Rectal smooth muscle tissue (tissue), 1 donor: ENCODE data around the gene GGT5.
A peak's percentile ranks its signal among the peaks of the same experiment; 100 is the strongest.
"Not testable (repeated sequence)": the region's sequence is repeated elsewhere in the genome, so short reads cannot be mapped to it uniquely, and the experiment has no call there.

Experiments used
- H3K27ac ChIP-seq: one replicate; pipeline ENCODE4 v1.7.0; 2013; ENCODE audit warnings: low read depth, low read length, inconsistent platforms
- H3K27me3 ChIP-seq: one replicate; pipeline ENCODE4 v1.7.0; 2013; ENCODE audit warnings: low read length; ENCODE audit not compliant: control insufficient read depth, insufficient read depth
- H3K36me3 ChIP-seq: one replicate; pipeline ENCODE4 v1.7.0; 2013; ENCODE audit warnings: low read length; ENCODE audit not compliant: control insufficient read depth, insufficient read depth
- H3K4me1 ChIP-seq: one replicate; pipeline ENCODE4 v1.7.0; 2013; ENCODE audit warnings: low read length; ENCODE audit not compliant: control insufficient read depth, insufficient read depth
- H3K4me3 ChIP-seq: one replicate; pipeline ENCODE4 v1.7.0; 2013; ENCODE audit warnings: low read length
- H3K9ac ChIP-seq: one replicate; pipeline ENCODE4 v1.7.0; 2013; ENCODE audit warnings: low read length

Gene GGT5

DNA sequence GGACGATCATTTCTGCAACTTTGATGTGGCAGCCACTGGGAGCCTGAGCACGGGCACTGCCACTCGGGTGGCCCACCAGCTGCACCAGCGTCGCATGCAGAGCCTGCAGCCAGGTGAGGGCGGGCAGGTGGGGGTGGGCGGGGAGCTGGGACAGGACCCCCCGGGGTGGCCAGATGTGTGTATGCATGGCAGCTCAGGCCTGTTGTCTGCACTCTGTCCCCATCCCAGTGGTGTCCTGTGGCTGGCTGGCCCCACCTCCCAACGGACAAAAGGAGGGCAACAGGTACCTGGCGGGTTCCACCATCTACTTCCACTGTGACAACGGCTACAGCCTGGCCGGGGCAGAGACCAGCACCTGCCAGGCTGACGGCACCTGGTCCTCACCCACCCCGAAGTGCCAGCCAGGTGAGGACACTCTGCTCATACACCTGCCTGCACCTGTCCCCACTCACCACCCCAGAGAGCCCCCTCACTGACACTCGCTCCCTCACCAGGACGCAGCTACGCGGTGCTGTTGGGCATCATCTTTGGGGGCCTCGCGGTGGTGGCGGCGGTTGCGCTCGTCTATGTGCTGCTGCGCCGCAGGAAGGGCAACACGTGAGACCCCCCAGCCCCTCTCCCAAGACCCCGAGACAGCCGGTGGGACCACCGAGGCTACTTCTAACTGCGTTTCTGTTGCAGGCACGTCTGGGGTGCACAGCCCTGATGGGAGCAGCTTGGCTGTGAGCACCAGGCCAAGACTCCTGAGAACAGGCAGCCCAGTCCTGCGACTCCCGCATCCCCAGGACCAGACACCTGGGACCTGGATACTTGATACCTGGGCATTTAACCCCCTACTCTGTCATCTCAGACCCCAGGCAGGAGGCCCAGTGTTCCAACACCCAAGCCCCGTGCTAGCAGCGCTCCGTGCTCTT is 56.9 kb downstream of the GGT5 start:
- Histone ChIP-seq H3K9ac (no peak overlapping the region), H3K36me3 (no peaks in the 10 kb centered on the region), H3K27me3 (no peaks in the 10 kb centered on the region), H3K4me1 (peaks cover 4% of the 10 kb centered on the region), H3K4me3 (no peak overlapping the region), H3K27ac (no peak overlapping the region)

DNA sequence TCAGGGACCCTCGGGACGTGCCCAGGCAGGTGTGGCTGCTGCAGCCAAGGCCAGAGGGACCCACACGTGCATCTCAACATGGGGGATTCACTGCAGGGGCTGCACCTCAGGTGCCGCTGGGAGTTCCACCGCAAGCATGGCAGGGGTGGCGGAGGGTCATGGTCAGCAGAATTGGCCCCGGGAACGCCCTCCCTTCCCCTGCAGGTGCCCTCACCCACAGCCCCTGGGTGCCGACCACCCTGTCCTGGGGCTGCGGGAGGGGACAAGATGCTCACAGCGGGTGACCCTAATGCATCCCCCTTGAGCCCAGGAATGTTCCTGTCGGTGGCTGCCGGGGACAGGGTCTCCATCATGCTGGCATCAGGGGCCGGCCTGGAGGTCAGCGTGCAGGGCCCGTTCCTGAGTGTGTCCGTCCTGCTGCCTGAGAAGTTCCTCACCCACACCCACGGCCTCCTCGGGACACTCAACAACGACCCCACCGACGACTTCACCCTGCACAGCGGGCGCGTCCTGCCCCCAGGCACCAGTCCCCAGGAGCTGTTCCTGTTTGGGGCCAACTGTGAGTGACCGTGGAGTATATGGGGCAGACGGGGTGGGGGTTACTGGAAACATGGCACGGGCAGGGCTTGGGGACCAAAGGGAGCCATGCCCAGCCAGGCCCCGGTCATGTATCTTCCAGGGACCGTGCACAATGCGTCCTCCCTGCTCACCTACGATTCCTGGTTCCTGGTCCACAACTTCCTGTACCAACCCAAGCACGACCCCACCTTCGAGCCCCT is 57.8 kb downstream of the GGT5 start:
- H3K4me1 ChIP-seq, result peaks cover 4% of the 10 kb centered on the region
- no peaks in the 10 kb centered on the region for H3K27me3 ChIP-seq
- no peak overlapping the region for H3K27ac ChIP-seq
- H3K4me3 ChIP-seq, result no peak overlapping the region
- no peak overlapping the region for H3K9ac ChIP-seq
- no peaks in the 10 kb centered on the region for H3K36me3 ChIP-seq

DNA sequence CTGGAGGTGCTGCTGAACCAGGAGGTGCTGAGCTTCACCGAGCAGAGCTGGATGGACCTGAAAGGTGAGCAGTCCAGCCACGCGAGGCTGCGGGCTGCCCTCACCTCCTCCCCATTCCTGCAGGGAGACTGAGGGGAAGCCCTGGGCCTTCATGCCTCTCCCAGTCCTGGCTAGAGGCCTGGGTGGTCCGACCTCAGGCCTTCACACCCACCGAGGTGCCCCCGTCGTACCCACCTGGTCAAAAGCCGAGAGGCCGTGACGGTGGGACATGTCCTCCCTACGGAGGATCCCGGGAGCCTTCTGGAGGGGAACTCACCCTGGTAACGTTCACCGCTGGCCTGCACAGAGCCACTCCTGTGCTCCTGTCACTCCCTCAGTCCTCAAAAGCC is 58.5 kb downstream of the GGT5 start:
- Histone ChIP-seq H3K27me3 (no peaks in the 10 kb centered on the region), H3K4me1 (peaks cover 7% of the 10 kb centered on the region), H3K4me3 (no peak overlapping the region), H3K27ac (no peak overlapping the region), H3K36me3 (no peaks in the 10 kb centered on the region), H3K9ac (no peak overlapping the region)

- no peak overlapping the region for H3K4me3 ChIP-seq
Observed at GRCh38 chr22:24185501-24186351, 59.2 kb downstream of the GGT5 start.

DNA sequence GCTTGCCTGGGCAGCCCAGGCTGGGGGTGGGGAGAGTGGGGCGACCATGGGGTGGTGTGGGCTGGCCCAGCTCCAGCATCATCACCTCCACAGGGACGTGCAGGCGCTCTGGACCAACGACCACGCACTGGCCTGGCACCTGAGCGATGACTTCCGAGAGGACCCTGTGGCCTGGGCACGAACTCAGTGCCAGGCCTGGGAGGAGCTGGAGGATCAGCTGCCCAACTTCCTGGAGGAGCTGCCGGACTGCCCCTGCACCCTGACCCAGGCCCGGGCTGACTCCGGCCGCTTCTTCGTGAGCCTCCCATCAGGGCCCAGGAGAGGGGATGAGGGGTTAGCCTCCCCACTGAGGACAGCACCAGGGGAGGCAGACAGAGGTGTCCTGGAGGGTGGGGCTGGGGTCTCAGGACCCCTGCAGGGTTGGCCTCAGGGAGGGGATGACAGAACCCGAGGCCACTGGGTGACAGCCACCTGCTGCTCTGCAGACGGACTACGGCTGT is 59.8 kb downstream of the GGT5 start:
- Histone ChIP-seq H3K4me3 (no peak overlapping the region), H3K27me3 (no peaks in the 10 kb centered on the region), H3K9ac (no peak overlapping the region), H3K36me3 (no peaks in the 10 kb centered on the region), H3K27ac (no peak overlapping the region), H3K4me1 (peaks cover 7% of the 10 kb centered on the region)

More at GRCh38 chr22:24185501-24186351, 59.2 kb downstream of the GGT5 start:
- no peaks in the 10 kb centered on the region for H3K36me3 ChIP-seq
- no peak overlapping the region for H3K9ac ChIP-seq
- no peak overlapping the region for H3K27ac ChIP-seq
- H3K4me1 ChIP-seq, result peaks cover 7% of the 10 kb centered on the region
- no peaks in the 10 kb centered on the region for H3K27me3 ChIP-seq

- H3K36me3 ChIP-seq, result no peaks in the 10 kb centered on the region
- no peak overlapping the region for H3K27ac ChIP-seq
- H3K4me1 ChIP-seq, result peaks cover 3% of the 10 kb centered on the region
- no peaks in the 10 kb centered on the region for H3K27me3 ChIP-seq
- H3K9ac ChIP-seq, result no peak overlapping the region
- no peak overlapping the region for H3K4me3 ChIP-seq
Observed at GRCh38 chr22:24184057-24184798, 60.7 kb downstream of the GGT5 start.

DNA sequence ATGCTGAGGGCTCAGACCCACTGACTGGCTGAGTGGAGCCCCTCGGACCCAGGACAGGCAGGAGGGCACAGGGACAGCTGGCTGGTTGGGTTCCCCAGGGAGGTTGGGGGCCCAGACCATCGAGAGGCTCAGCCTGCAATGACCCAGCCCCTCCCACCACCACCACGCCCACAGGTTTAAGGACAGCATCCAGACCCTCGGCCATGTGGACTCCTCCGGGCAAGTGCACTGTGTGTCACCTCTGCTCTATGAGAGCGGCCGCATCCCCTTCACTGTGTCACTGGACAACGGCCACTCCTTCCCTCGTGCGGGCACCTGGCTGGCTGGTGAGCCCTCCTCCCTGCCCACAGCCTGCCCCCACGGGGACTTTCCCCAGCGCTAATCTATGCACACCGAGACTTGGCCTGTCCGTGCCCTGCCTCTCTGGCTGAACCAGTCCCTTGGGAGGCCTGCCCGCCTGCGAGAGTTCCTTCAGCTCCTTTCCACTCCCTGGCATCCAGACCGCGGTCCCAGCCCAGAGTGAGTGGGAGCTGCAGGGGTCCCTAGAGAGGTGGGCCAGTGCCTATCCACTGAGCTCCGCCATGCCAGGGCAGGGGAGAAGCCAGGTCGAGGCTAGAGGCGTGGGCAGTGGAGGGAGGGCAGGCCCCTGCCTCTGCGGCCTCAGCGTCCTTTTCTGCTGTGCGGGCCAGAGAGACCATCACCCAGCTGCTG is 61.4 kb downstream of the GGT5 start:
- no peaks in the 10 kb centered on the region for H3K27me3 ChIP-seq
- H3K4me1 ChIP-seq, result peaks cover 3% of the 10 kb centered on the region
- no peak overlapping the region for H3K4me3 ChIP-seq
- no peak overlapping the region for H3K9ac ChIP-seq
- peaks cover 3% of the 10 kb centered on the region for H3K36me3 ChIP-seq
- H3K27ac ChIP-seq, result no peak overlapping the region

DNA sequence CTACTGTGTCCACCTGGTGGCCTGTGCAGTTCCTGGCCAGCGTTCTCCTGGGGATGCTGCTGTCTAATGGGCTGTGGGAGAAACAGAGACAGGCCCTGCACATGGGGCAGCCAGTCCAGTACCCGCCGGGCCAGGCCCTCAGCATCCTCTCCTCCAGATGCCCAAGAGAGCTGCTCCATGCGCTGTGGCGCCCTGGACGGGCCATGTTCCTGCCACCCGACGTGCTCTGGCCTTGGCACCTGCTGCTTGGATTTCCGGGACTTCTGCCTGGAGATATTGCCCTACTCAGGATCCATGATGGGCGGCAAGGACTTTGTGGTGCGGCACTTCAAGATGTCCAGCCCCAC is 62.0 kb downstream of the GGT5 start:
- not testable (repeated sequence) for H3K4me1 ChIP-seq, H3K27me3 ChIP-seq, H3K9ac ChIP-seq, H3K36me3 ChIP-seq, H3K4me3 ChIP-seq, H3K27ac ChIP-seq

DNA sequence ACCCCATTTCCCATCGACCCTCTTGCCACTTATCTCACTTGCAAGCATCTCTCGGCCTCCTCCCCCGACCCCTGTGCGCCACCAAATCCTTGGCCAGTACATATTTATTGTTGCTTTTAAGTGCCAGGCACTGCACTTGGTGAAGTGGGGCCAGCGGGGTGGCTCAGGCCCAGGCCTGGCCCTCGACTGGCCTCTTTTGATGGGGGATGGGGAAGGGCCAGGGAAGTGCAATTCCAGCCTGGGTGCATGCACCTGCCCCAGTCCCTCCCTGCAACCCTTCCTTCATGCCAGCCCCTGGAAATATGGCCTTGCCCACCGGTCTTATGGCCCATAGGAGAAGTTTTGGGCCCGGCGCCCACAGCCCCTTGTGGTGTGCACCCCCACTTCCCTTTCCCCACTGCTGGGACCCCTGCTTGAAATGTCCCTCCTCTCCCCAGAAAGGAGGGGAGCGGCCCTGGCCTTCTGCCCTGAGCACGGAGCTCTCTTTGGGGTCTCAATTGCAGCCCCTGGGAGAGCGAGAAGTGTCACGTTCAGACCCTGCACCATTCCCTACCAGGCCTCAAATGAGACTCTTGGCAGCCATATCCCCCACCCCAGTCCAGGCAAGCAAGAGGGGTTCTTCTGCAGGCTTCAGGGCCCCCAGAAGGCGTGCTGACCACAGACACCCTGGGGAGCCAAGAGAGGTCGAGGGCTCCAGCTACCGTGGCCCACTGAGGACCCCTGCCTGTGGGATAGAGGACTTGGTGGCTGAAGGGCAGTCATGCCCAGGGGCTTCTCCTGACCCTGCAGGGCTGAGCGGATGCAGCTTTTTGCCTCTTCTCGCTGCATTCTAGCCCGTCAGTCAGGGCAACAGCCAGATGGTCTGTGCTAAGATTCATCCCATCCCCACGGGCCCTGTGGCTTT is 62.6 kb downstream of the GGT5 start:
- Histone ChIP-seq H3K27ac (no peak overlapping the region), H3K4me1 (peaks cover 6% of the 10 kb centered on the region), H3K27me3 (no peaks in the 10 kb centered on the region), H3K9ac (no peak overlapping the region), H3K36me3 (peaks cover 3% of the 10 kb centered on the region), H3K4me3 (no peak overlapping the region)

DNA sequence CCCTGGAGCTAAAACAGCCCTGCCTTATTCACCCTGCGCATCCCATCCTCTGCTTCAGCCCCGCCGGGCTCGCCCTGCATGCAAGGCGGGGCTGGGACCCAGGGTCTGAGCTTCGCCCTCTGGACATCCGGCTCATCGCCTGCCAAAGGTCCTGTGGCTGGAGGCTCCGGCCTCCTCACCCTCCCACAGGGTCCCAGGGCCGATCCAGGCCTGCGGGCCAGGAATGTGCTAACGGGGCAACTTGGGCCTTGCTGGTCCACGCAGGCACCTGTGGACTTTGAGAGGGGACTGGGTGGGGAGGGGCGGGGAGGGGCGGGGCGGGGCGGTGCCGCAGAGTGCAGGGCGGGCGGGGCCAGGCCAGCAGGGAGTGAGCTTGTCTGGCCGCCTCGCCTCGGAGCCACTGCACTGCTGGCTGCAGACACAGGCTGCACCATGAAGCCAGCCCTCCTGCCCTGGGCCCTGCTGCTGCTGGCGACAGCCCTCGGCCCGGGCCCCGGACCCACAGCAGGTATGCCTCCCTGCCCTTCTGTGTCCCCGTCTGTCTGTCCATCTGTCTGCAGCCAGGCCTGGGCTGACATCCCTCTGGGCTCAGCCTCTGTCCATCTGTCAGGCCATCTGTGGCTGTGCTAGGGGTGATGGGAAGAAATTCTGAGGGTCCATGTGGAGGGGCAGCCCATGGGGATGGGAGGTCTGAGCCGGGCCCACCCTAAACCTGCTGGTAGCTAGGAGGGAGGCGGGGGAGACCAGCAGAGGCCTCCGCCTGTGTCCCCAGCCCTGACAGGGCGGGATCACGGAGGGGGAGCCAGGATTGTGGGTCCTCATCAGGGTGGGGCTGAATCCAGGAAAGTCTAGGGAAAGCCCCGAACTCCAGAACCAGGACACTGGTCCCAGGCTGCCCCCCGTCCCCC is 63.5 kb downstream of the GGT5 start, which contains the start of gene SUSD2:
Gene SUSD2, plus strand, starts transcription at position 400 of the 908 bp plus-strand sequence. Its CDS starts 33 bp downstream, at position 433.
- H3K4me3 ChIP-seq, result peak within 1 kb of the TSS; percentile 53
- peaks cover 13% of the 10 kb centered on the region for H3K4me1 ChIP-seq

More for the DNA sequence above, 63.5 kb downstream of the GGT5 start, which contains the start of gene SUSD2:
- Histone ChIP-seq H3K36me3 (peaks cover 5% of the 10 kb centered on the region), H3K27me3 (no peaks in the 10 kb centered on the region), H3K27ac (peak within 1 kb of the TSS; percentile 53), H3K9ac (peak within 1 kb of the TSS; percentile 36)
